Aorta (tissue), 5 donors: Measurements from ENCODE around the gene COMMD10. TPM values are rescaled to one million over a fixed set of nuclear protein-coding genes. Genes with fewer than 3 reads are reported as not detected.

ENCODE experiments used
- ATAC-seq: fragments of 200-7000 bp; cut with Tn5 transposase; one replicate; pipeline ENCODE4 v1.9.1; 2022; ENCODE audit warnings: moderate library complexity; ENCODE audit not compliant: low FRiP score
- DNase-seq, 2 donors: peaks; one replicate each; pipeline ENCODE4 v3.0.0-alpha.2; 2020
- H3K27ac ChIP-seq, 2 donors: one replicate each; pipeline ENCODE4 v1.5.1; 2013; ENCODE audit warnings: low read length in 2 of 2, mild to moderate bottlenecking in 2 of 2, moderate library complexity in 2 of 2, control low read depth in 1 of 2, inconsistent platforms in 1 of 2, low read depth in 1 of 2
- H3K27me3 ChIP-seq, 2 donors: one replicate each; pipeline ENCODE4 v1.6.1; 2013; ENCODE audit warnings: control low read depth in 1 of 2, low read length in 1 of 2, mild to moderate bottlenecking in 1 of 2, moderate library complexity in 1 of 2; ENCODE audit not compliant: insufficient read depth in 2 of 2, control insufficient read depth in 1 of 2
- H3K36me3 ChIP-seq, 2 donors: one replicate each; pipeline ENCODE4 v1.6.1; 2013; ENCODE audit warnings: control low read depth in 1 of 2, low read length in 1 of 2, mild to moderate bottlenecking in 1 of 2; ENCODE audit not compliant: insufficient read depth in 2 of 2, control insufficient read depth in 1 of 2
- H3K4me1 ChIP-seq, 2 donors: one replicate each; pipeline ENCODE4 v1.6.1; 2013; ENCODE audit warnings: low read length in 2 of 2, control low read depth in 1 of 2, mild to moderate bottlenecking in 1 of 2, moderate library complexity in 1 of 2; ENCODE audit not compliant: insufficient read depth in 2 of 2, control insufficient read depth in 1 of 2
- H3K4me3 ChIP-seq, 2 donors: one replicate each; pipeline ENCODE4 v1.5.1; 2013; ENCODE audit warnings: low read length in 2 of 2, control low read depth in 1 of 2, mild to moderate bottlenecking in 1 of 2
- H3K9me3 ChIP-seq: one replicate; pipeline ENCODE4 v1.6.1; 2013; ENCODE audit warnings: mild to moderate bottlenecking, low read length; ENCODE audit not compliant: control insufficient read depth
- WGBS, 2 donors: extraction: QIAGEN DNeasy Blood & Tissue Kit; methylation state at CpG; one replicate each; pipeline ENCODE4 v1.1.7; 2013; 5-methylcytosine and 5-hydroxymethylcytosine counted together
- intact Hi-C, 2 donors: fragments of 100-400 bp; cut with DNase I; formaldehyde crosslinking; loops; one replicate each; pipeline versions ENCODE4 v1.14.2 to v1.15.0; 2022
- polyA plus RNA-seq, 2 donors: library from polyadenylated mRNA; stranded (reverse); fragments of 200-250 nt; gene quantifications; one replicate each; pipeline ENCODE4 v1.2.3, GENCODE V29; 2013
- total RNA-seq, 2 donors: library from RNA; stranded (reverse); fragmentation: NEBNext Ultra II Directional; extraction: Animal tissue kit (Norgen Biotek cat#: 25700); gene quantifications; one replicate each; pipeline ENCODE4 v1.2.1, GENCODE V29; 2021
- donor health status: healthy with polysubstance abuse.
- donor health status: Bipolar disorder and iron deficiency.
- donor health status: DM: no; HTN: no; CAD: no.
- donor health status: DM: no; HTN: no; CAD: no.
- donor health status: DM: yes; HTN: yes; CAD: no.

Gene COMMD10
- total and polyA plus RNA-seq, 4 donors, result 16.1 to 36.1 (median 24.1) TPM

DNA sequence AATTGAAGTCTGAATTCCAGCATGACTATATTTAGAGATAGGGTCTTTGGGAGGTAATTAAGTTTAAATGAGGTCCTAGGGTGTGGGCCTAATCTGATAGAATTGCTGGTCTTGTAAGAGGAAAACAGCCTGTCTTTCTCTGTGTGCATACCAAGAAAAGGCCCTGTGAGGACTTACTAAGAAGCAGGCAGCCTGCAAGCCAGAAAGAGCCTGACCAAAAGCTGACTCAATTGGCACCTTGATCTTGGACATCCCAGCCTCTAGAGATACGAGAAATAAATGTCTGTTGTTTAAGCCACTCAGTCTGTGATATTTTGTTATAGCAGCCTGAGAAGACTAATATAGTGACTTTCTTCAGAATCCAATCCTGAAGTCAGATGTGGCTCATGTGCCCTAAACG is 38.0 kb upstream of the COMMD10 start:
- no peak overlapping the region for H3K27ac ChIP-seq
- ATAC-seq (no peak), DNase-seq (no peak)
- no peaks in the 10 kb centered on the region for H3K4me1 ChIP-seq
- WGBS, 2 donors, result 87 to 91% methylated on average over 2 of the region's 2 CpGs
- H3K4me3 ChIP-seq, result no peak overlapping the region
- H3K27me3 ChIP-seq, result no peaks in the 10 kb centered on the region
- H3K36me3 ChIP-seq, result no peaks in the 10 kb centered on the region
- intact Hi-C loops, result no loop called here
- no peaks in the 10 kb centered on the region for H3K9me3 ChIP-seq

DNA sequence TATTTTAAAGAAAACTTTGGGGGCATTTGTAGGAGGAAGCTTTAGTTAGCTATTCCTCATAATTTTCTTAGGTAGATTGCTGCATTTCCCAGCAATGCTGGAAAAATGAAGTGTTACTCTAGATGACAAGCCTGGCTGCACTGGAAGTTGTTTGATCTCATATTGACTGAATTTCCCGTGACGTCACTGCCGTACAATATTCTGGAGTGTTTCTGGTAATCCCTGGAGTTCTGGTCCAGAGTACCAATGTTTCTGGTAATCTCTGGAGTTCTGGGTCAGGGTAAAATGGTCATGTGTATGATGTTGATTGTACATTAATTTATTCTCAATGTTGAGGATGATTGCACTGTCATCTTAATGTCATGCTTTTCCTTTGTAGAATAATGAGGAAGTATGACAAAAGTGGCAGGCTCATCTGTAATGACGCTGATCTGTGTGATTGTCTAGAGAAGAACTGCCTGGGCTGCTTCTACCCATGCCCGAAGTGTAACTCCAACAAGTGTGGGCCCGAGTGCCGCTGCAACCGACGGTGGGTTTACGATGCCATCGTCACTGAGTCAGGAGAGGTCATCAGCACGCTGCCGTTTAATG is 26.4 kb upstream of the COMMD10 start:
- Histone ChIP-seq H3K27me3 (no peaks in the 10 kb centered on the region), H3K4me1 (no peaks in the 10 kb centered on the region), H3K9me3 (no peaks in the 10 kb centered on the region), H3K4me3 (no peak overlapping the region), H3K27ac (no peak overlapping the region), H3K36me3 (no peaks in the 10 kb centered on the region)
- intact Hi-C loops, result no loop called here
- WGBS, 2 donors, result 80 to 83% methylated on average over 13 of the region's 13 CpGs
- ATAC-seq (no peak), DNase-seq (no peak)

DNA sequence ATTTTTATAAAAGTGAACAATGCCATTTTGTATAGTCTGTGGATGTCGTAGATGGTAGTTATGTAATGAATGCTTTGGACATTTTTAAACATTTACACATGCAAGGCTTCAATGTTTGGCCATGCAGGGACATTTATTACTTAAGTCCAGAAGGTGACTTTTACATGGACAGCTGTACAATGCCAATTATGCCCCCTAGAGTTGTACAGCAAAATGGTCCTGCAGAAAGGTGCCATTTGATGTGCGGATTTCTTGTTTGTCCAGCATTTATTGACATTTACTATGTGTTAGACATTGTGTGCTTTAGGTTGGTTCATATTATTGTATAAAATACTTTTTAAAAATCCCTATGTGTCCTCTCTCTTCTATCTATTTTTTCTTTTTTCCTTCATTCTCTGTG is 22.5 kb upstream of the COMMD10 start:
- ATAC-seq, result no peak
- no peak overlapping the region for H3K4me3 ChIP-seq
- H3K4me1 ChIP-seq, result no peaks in the 10 kb centered on the region
- H3K36me3 ChIP-seq, result no peaks in the 10 kb centered on the region
- 64 to 71% methylated on average over 2 of the region's 2 CpGs for WGBS, 2 donors
- H3K27me3 ChIP-seq, result no peaks in the 10 kb centered on the region
- H3K9me3 ChIP-seq, result no peaks in the 10 kb centered on the region
- DNase-seq, result no peak
- no peak overlapping the region for H3K27ac ChIP-seq
- intact Hi-C loops, result no loop called here

DNA sequence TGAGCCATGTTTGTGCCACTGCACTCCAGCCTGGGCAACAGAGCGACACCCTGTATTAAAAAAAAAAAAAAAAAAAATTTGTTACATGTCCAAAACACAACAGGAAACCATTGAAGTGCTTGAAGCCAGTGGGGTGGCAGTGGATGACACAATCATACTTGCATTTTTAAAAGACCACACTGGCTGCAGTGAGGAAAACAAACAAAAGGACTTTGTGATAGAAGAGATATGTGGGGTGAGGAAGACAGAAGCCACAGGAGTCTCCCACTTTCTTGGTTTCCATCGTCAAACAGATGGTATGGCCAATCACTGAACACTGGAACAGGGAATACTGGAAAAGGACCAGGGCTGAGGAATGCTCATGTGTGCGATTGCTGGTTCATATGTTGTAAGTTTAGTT is 20.9 kb upstream of the COMMD10 start:
- H3K27me3 ChIP-seq, result no peaks in the 10 kb centered on the region
- H3K36me3 ChIP-seq, result no peaks in the 10 kb centered on the region
- ATAC-seq (no peak), DNase-seq (no peak)
- no peak overlapping the region for H3K27ac ChIP-seq
- no peak overlapping the region for H3K4me3 ChIP-seq
- intact Hi-C loops, result no loop called here
- no peaks in the 10 kb centered on the region for H3K9me3 ChIP-seq
- H3K4me1 ChIP-seq, result no peaks in the 10 kb centered on the region
- WGBS, 2 donors, result 79 to 84% methylated on average over 3 of the region's 3 CpGs

DNA sequence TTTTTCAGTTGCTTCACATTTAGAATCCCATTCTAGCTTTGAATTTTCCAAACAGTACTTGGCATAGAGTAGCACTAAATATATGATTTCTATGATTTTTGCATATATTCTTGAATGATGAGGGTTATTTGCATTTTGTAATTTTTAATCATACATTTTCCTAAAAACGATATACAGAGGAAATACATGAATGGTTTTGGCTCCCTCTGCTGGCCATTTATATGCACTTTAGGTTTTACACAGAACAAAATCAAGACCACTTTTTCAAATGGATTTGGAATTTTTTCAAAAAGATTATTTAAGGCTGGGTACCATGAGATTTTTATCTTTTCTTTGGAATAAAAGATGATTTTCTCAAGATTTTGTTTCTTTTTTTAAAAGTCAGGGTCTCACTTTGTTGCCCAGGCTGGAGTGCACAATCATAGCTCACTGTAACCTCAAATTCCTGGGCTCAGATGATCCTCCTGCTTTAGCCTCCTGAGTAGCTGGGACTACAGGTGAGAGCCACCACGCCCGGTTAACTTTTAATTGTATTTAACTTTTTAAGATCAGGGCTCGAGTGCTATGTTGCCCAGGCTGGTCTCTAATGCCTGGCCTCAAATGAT is 16.7 kb upstream of the COMMD10 start:
- H3K4me3 ChIP-seq, result no peak overlapping the region
- H3K27ac ChIP-seq, result no peak overlapping the region
- H3K27me3 ChIP-seq, result no peaks in the 10 kb centered on the region
- ATAC-seq (no peak), DNase-seq (no peak)
- intact Hi-C loops, result loop anchor here in 1 of 2 donors (5.0 kb wide), 2 partner anchors 226 to 436 kb away; partner anchors contain the start of genes AP3S1 and ATG12
- 14 to 16% methylated on average over 4 of the region's 4 CpGs for whole genome bisulfite sequencing, 2 donors
- no peaks in the 10 kb centered on the region for H3K9me3 ChIP-seq
- H3K36me3 ChIP-seq, result no peaks in the 10 kb centered on the region
- no peaks in the 10 kb centered on the region for H3K4me1 ChIP-seq

DNA sequence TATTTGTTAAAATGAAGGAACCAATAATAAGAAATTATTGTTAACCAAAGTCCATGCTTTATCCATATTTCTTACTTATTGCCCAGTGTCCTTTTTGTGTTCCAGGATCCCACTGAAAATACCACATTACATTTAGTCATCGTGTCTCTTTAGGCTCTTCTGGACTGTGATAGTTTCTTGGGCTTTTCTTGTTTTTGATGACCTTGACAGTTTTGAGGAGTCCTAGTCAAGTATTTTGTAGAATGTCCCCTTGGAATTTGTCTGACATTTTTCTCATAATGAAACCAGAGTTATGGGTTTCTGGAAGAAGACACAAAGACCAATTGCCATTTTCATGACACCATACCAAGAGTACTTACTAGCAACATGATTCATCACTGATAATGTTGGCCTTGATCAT is 13.6 kb upstream of the COMMD10 start:
- H3K27ac ChIP-seq, result no peak overlapping the region
- H3K36me3 ChIP-seq, result no peaks in the 10 kb centered on the region
- WGBS, 2 donors, result 79 to 96% methylated on average over 1 of the region's 1 CpG
- no peaks in the 10 kb centered on the region for H3K4me1 ChIP-seq
- ATAC-seq (no peak), DNase-seq (no peak)
- no peak overlapping the region for H3K4me3 ChIP-seq
- intact Hi-C loops, result no loop called here
- no peaks in the 10 kb centered on the region for H3K27me3 ChIP-seq
- H3K9me3 ChIP-seq, result no peaks in the 10 kb centered on the region

DNA sequence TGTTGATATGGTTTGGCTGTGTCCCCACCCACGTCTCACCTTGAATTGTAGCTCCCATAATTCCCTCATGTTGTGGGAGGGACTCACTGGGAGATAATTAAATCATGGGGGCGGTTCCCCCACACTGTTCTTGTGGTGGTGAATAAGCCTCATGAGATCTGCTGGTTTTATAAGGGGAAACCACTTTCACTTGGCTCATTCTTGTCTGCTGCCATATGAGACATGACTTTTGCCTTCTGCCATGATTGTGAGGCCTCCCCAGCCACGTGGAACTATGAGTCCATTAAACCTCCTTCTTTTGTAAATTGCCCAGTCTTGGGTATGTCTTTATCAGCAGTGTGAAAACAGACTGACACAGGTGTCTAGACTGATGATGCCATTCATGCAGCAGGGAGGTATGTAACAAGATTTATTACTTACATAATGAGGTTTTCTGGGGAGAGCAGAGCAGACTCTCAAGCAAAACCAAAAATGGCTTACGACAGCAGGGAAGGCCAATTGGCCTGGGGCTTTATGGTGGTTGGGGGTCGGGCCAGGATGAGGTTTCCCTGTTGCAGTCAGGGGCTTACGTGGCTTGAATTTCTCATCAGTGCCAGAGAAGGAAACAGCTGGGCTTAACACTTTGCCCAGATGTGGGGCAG is 9.5 kb upstream of the COMMD10 start:
- Histone ChIP-seq H3K36me3 (no peaks in the 10 kb centered on the region), H3K4me3 (no peak overlapping the region), H3K27ac (no peak overlapping the region), H3K9me3 (no peaks in the 10 kb centered on the region), H3K27me3 (no peaks in the 10 kb centered on the region), H3K4me1 (no peaks in the 10 kb centered on the region)
- no peak for ATAC-seq
- intact Hi-C loops, result no loop called here
- 50 to 57% methylated on average over 6 of the region's 6 CpGs for WGBS, 2 donors
- DNase-seq, result no peak

DNA sequence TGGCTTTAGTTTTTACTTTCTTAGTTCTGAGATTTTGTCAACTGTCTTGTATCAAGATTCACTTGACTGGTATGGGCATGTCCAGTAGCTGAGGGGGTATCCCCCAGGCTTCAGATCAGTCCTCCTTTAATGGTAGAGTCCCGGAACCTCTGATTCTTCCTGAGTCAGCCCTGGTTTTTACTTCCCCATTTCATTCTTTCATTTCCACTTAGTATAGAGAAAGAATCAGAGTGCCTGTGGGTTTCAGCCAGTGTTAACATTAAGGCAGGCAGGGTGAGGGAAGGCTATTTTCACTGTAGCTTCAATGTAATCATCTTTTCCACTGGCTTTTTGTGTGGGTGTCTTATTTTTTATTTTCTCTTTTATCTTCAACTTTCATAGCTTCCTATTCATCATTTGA is 8.3 kb upstream of the COMMD10 start:
- no peak for ATAC-seq
- Histone ChIP-seq H3K4me3 (no peak overlapping the region), H3K4me1 (no peaks in the 10 kb centered on the region), H3K36me3 (no peaks in the 10 kb centered on the region), H3K27me3 (no peaks in the 10 kb centered on the region), H3K27ac (no peak overlapping the region), H3K9me3 (no peaks in the 10 kb centered on the region)
- DNase-seq, result no peak
- WGBS, 2 donors, result 88 to 89% methylated on average over 1 of the region's 1 CpG
- intact Hi-C loops, result no loop called here

DNA sequence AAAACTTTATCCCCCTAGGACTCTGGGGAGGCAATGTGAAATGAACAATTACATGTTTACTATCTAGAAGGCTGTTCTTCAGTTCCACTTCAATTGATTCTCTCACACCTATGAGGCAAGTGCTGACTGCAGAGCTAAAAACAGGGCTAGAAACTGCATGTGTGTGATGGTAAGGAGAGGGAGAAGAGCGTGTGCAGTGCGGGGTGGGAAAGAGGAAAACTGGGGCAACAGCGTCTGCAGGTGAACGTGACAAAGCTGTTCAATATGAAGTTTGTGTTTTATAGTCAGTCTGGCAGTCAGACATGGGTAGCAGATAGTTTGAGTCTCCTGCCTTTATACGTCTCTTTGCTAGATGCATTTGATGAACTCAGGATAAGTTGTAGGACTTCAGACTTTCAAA is 6.6 kb upstream of the COMMD10 start:
- Histone ChIP-seq H3K27me3 (no peaks in the 10 kb centered on the region), H3K27ac (no peak overlapping the region), H3K9me3 (no peaks in the 10 kb centered on the region), H3K4me3 (no peak overlapping the region), H3K4me1 (no peaks in the 10 kb centered on the region), H3K36me3 (no peaks in the 10 kb centered on the region)
- intact Hi-C loops, result no loop called here
- DNase-seq, result no peak
- ATAC-seq, result no peak
- 88 to 90% methylated on average over 5 of the region's 5 CpGs for WGBS, 2 donors
